Neural progenitor cell (in vitro differentiated cells): Measurements from ENCODE around the gene NUTM2G.
"Not testable (repeated sequence)": the region's sequence is repeated elsewhere in the genome, so short reads cannot be mapped to it uniquely, and the experiment has no call there.

Experiments
- EZH2 ChIP-seq: fragments of 200-600 bp; sonication (generic); IDR thresholded peaks from 2 replicates; pipeline ENCODE4 v1.6.1; 2017; ENCODE audit warnings: antibody characterized with exemption, mild to moderate bottlenecking, moderate library complexity
- EZH2phosphoT487 ChIP-seq: fragments of 200-600 bp; sonication (generic); IDR thresholded peaks from 2 replicates; pipeline ENCODE4 v1.6.1; 2017; ENCODE audit warnings: antibody characterized with exemption
- TF ChIP-seq, protein P1 (sequence below): fragments of 200-600 bp; sonication (generic); IDR thresholded peaks from 2 replicates; pipeline ENCODE4 v1.5.1; 2017; ENCODE audit warnings: antibody characterized with exemption, mild to moderate bottlenecking

DNA sequence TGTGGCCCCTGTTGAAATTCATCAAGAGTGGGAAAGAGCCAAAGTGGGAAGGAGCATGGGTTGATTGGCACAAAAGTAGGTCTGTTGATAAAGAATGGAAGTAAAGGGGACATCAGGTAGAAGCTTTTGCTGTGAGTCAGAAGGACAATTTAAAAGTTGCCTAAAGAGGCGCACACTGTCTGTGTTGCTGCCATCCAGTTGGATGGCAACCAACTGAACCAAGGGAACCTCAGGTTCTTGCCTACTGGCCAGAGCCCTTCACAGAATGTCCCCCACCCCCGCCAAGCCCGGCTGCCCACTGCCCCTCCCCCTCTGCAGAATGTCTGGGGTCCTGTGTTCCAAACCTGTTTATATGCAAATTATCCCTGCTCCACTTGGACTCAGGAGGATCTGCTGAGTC lies at the start of gene NUTM2G:
- TF ChIP-seq, protein P1, sequence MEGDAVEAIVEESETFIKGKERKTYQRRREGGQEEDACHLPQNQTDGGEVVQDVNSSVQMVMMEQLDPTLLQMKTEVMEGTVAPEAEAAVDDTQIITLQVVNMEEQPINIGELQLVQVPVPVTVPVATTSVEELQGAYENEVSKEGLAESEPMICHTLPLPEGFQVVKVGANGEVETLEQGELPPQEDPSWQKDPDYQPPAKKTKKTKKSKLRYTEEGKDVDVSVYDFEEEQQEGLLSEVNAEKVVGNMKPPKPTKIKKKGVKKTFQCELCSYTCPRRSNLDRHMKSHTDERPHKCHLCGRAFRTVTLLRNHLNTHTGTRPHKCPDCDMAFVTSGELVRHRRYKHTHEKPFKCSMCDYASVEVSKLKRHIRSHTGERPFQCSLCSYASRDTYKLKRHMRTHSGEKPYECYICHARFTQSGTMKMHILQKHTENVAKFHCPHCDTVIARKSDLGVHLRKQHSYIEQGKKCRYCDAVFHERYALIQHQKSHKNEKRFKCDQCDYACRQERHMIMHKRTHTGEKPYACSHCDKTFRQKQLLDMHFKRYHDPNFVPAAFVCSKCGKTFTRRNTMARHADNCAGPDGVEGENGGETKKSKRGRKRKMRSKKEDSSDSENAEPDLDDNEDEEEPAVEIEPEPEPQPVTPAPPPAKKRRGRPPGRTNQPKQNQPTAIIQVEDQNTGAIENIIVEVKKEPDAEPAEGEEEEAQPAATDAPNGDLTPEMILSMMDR, result not testable (repeated sequence)
- TF ChIP-seq EZH2, EZH2phosphoT487: not testable (repeated sequence)
